Suprapubic skin (tissue), 4 donors: ENCODE results near the gene RTTN.

Experiments
- CTCF ChIP-seq, 2 donors: fragments of 200-600 bp in 1 of 2; fragments of 450-650 bp in 1 of 2; sonication (generic) in 1 of 2; IDR thresholded peaks; one replicate each; pipeline ENCODE4 v1.5.1; 2016 to 2019; ENCODE audit warnings: antibody characterized with exemption in 2 of 2, mild to moderate bottlenecking in 1 of 2, moderate library complexity in 1 of 2
- EP300 ChIP-seq: sonication (generic); formaldehyde crosslinking; IDR thresholded peaks from one replicate; pipeline ENCODE4 v1.6.1; 2017; ENCODE audit warnings: antibody characterized with exemption
- POLR2A ChIP-seq, 2 donors: fragments of 450-650 bp; IDR thresholded peaks; one replicate each; pipeline ENCODE4 v1.6.1; 2017; ENCODE audit warnings: antibody characterized with exemption in 2 of 2, mild to moderate bottlenecking in 2 of 2, moderate library complexity in 2 of 2
- POLR2AphosphoS5 ChIP-seq, 3 donors: sonication (generic); formaldehyde crosslinking; IDR thresholded peaks; one replicate each; pipeline ENCODE4 v1.6.1; 2017; ENCODE audit warnings: antibody characterized with exemption in 3 of 3

GRCh38 chr18:70036771-70037347, 168.6 kb downstream of the RTTN start:
- TF ChIP-seq CTCF (IDR thresholded peaks at IDR 0.05) (no peak), POLR2A (IDR thresholded peaks at IDR 0.05) (no peak), POLR2AphosphoS5 (IDR thresholded peaks at IDR 0.05) (no peak), EP300 (no peak)
